HL-60 (cell line): ENCODE measurements around the gene PRRC2C.

Source experiments
- CTCF ChIP-seq: IDR thresholded peaks from one replicate; pipeline ENCODE4 v1.5.1; 2011; ENCODE audit warnings: low read length, control low read depth, inconsistent platforms; ENCODE audit not compliant: insufficient read depth
- GABPA ChIP-seq: IDR thresholded peaks from 2 replicates; pipeline ENCODE4 v1.6.1; 2012; ENCODE audit warnings: low read depth
- POLR2AphosphoS5 ChIP-seq: IDR thresholded peaks from 2 replicates; pipeline ENCODE4 v1.6.1; 2012; ENCODE audit warnings: low read depth
- REST ChIP-seq: IDR thresholded peaks from 2 replicates; pipeline ENCODE4 v1.6.1; 2012; ENCODE audit warnings: low read depth; ENCODE audit not compliant: insufficient replicate concordance
- SPI1 ChIP-seq: IDR thresholded peaks from 2 replicates; pipeline ENCODE4 v1.6.1; 2012; ENCODE audit warnings: low read depth, mild to moderate bottlenecking, borderline replicate concordance

GRCh38 chr1:171576144-171576543 is 90.8 kb downstream of the PRRC2C start:
- TF ChIP-seq CTCF (no peak), GABPA (no peak), POLR2AphosphoS5 (no peak), SPI1 (no peak), REST (no peak)
